ENCODE data around the gene ANXA5.

- TF ChIP-seq CTCF (conservative IDR thresholded peaks at IDR 0.05; ENCODE audit: low read depth in 2 of 2) (no peak), REST (IDR thresholded peaks at IDR 0.05; ENCODE audit: unreplicated experiment) (no peak)
These were observed 16.2 kb downstream of the ANXA5 start for GRCh38 chr4:121680571-121680970.
